DLD1 (cell line): ENCODE measurements around the gene CMTM5.

Experiments used
- in situ Hi-C: cut with HindIII; loops from 2 replicates; pipeline ENCODE4 v1.10.0; 2017; ENCODE audit warnings: low sequenced_read_pairs

The CMTM5 gene

GRCh38 chr14:23357261-23357660, 19.6 kb upstream of the CMTM5 start:
- in situ Hi-C loops, result no loop called here

- in situ Hi-C loops, result no loop called here
These were observed 18.8 kb upstream of the CMTM5 start for GRCh38 chr14:23358042-23358441.

- in situ Hi-C loops, result no loop called here
These were observed 18.2 kb upstream of the CMTM5 start for GRCh38 chr14:23358553-23359166.

- in situ Hi-C loops, result no loop called here
These were observed 17.6 kb upstream of the CMTM5 start for GRCh38 chr14:23359167-23359626.

- in situ Hi-C loops, result no loop called here
These were observed 17.0 kb upstream of the CMTM5 start for GRCh38 chr14:23359722-23360447.

GRCh38 chr14:23360496-23360895, 16.4 kb upstream of the CMTM5 start:
- in situ Hi-C loops, result no loop called here

GRCh38 chr14:23361320-23361719, 15.5 kb upstream of the CMTM5 start:
- in situ Hi-C loops, result no loop called here

- in situ Hi-C loops, result no loop called here
These were observed 15.1 kb upstream of the CMTM5 start for GRCh38 chr14:23361763-23362162.

GRCh38 chr14:23362200-23362599, 14.6 kb upstream of the CMTM5 start:
- in situ Hi-C loops, result no loop called here

- in situ Hi-C loops, result no loop called here
These were observed 12.4 kb upstream of the CMTM5 start for GRCh38 chr14:23364164-23365035.

- in situ Hi-C loops, result no loop called here
These were observed 11.7 kb upstream of the CMTM5 start, which contains the start of gene EFS for GRCh38 chr14:23365036-23365731. Gene EFS, minus strand, starts transcription at chr14:23365172. Its CDS starts 147 bp downstream, at chr14:23365025.

- in situ Hi-C loops, result no loop called here
These were observed 11.0 kb upstream of the CMTM5 start for GRCh38 chr14:23365732-23366425.

GRCh38 chr14:23366426-23366921, 10.4 kb upstream of the CMTM5 start:
- in situ Hi-C loops, result no loop called here

GRCh38 chr14:23370221-23370620, 6.6 kb upstream of the CMTM5 start:
- in situ Hi-C loops, result no loop called here

- in situ Hi-C loops, result no loop called here
These were observed 5.0 kb upstream of the CMTM5 start for GRCh38 chr14:23371865-23372264.

- in situ Hi-C loops, result no loop called here
These were observed 4.3 kb upstream of the CMTM5 start, which contains the start of gene IL25 for GRCh38 chr14:23372509-23372908. Gene IL25, plus strand, starts transcription at chr14:23372809.

GRCh38 chr14:23373041-23373440, 3.8 kb upstream of the CMTM5 start:
- in situ Hi-C loops, result no loop called here

- in situ Hi-C loops, result no loop called here
These were observed 1.2 kb upstream of the CMTM5 start for GRCh38 chr14:23375527-23376251.

- in situ Hi-C loops, result no loop called here
These were observed 328 bp downstream of the CMTM5 start for GRCh38 chr14:23377198-23377550.
